GM12892 (cell line): Measurements from ENCODE around the gene ERO1B.

Source experiments
- DNase-seq: peaks from one replicate; pipeline ENCODE4 v3.0.0; 2011; ENCODE audit not compliant: insufficient read length
- FAIRE-seq: peaks from 2 replicates; lab custom pipeline; 2011; peaks lifted over from hg19 to GRCh38; lab: Jason Lieb, UNC
- POLR2A ChIP-seq: IDR thresholded peaks from 2 replicates; pipeline ENCODE4 v1.6.1; 2011; ENCODE audit warnings: low read depth, low read length, control low read depth
- POLR2AphosphoS5 ChIP-seq: IDR thresholded peaks from 2 replicates; pipeline ENCODE4 v1.6.1; 2011; ENCODE audit warnings: low read depth, low read length, control low read depth
- TAF1 ChIP-seq: IDR thresholded peaks from 2 replicates; pipeline ENCODE4 v1.6.1; 2011; ENCODE audit warnings: low read depth, mild to moderate bottlenecking, control low read depth, low read length, borderline replicate concordance

The ERO1B gene

DNA sequence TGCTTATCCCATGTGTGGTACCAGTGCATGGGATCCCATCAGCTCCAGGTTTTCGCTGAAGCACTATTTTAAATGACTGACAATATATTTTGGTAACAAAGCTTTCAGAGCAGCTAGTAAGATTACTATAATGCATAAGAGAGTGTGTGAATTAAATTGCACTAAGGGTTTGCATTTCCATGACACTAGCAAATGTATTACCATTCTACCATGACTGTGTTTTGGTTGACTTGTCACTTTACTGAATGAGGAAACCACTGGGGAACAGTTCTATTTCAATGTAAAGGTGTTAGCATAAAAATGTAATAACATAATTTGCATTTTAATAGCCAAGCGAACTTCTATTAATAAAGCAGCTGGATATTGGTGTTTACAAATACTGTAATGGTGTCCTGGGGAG is 31.7 kb upstream of the ERO1B start:
- DNase-seq (no peak), FAIRE-seq (no peak)
- TF ChIP-seq POLR2A (no peak), TAF1 (no peak), POLR2AphosphoS5 (no peak)

DNA sequence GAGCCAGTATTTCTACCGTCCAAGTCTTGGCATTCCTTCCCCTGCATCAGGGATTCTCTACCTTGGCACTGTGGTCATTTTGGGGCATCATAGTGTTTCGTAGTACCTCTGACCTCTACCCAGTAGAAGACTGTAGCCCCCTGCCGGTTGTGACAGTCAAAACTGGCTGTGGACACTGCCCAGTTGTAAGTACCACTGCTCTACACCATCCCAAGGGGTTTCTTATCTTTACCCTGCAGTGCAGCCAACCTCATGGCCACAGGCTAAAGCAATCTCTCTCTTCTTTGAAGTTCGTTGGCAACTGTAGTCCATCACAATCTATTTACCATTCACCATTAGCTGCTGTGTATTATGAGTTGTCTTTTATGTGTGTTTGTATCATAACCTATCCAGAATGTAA is 29.3 kb upstream of the ERO1B start:
- no peak for DNase-seq
- peak; percentile 76 for FAIRE-seq
- no peak for TF ChIP-seq TAF1
- TF ChIP-seq POLR2A: no peak
- no peak for TF ChIP-seq POLR2AphosphoS5

DNA sequence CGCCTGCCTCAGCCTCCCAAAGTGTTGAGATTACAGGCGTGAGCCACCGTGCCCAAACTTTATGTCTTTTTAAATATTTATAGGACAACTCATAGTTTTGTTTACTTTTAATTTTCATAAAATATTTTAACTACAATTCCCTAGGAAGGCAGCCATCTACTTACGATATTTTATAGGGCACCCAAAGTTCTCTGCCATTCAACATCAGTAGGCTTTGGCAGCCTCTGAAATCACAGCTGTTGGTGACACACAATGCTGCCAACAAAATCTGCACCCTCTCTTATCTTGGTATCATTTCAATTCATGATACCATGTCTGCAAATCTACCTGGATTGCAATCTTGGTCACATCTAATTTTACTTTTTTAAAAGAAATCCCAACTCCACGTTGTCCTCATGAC is 27.1 kb upstream of the ERO1B start:
- TF ChIP-seq POLR2A: no peak
- TF ChIP-seq POLR2AphosphoS5: no peak
- TF ChIP-seq TAF1: no peak
- no peak for DNase-seq
- FAIRE-seq: no peak

DNA sequence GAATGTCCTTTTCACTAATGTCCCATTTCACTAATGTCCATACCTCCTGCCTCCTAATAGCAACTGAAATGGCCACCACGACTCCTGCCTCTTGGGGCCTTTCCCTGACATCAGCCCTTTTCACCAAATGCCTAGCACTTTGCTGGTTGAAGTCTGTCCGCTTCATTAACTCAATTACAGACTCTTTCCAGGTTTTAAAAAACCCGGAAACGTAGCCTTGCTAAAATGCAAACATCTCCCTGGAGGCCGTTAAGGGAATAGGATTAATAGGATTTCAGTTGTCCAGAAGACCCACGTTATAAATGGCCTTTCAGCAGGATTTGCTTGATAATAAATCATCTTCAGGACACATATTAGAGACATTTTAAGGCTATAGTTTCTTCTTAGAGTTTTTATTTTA is 25.7 kb upstream of the ERO1B start:
- FAIRE-seq: no peak
- no peak for DNase-seq
- TF ChIP-seq POLR2AphosphoS5: no peak
- no peak for TF ChIP-seq POLR2A
- TF ChIP-seq TAF1: no peak

DNA sequence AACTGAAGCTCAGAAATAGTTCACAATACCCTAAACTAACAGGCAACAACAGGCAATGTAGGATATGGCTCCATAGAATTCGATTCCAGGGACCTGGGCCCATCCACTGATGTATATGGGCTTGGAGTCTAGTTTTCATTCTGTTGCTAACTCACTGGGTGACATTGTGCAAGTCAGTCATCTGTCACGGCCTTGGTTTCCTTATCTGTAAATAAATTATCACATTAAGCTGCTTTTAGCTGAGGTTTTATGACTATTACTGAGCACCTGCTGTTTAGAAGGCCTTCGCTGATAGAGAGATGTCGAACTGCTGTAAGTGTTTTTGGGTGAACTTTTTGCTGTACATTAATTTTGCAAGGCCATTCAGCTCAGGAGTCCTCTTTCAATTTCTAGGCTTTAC is 22.9 kb upstream of the ERO1B start:
- DNase-seq (no peak), FAIRE-seq (peak; percentile 40)

DNA sequence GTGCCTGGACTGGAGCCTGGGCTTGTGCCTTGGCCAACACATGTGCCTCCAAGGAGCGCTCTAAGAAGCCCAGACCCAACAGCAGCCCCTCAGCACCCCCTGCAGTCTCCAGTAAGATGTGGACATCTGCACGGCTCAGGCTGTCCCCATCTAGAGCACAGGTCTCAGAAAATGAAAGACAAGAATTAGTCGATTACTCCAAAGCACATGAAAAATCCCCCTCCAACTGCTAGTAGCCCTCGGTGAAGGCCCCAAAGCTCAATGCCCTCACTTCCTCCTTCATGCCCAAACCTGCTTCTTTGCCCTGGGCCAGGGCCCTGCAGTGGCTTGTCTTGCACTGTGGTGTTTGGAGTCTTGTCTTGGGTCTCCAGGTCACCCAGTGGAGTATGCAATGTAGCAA is 21.9 kb upstream of the ERO1B start:
- TF ChIP-seq TAF1 (no peak), POLR2AphosphoS5 (no peak), POLR2A (no peak)
- peak; percentile 80 for FAIRE-seq

More for the DNA sequence above, 22.9 kb upstream of the ERO1B start:
- TF ChIP-seq POLR2A (no peak), TAF1 (no peak), POLR2AphosphoS5 (no peak)

DNA sequence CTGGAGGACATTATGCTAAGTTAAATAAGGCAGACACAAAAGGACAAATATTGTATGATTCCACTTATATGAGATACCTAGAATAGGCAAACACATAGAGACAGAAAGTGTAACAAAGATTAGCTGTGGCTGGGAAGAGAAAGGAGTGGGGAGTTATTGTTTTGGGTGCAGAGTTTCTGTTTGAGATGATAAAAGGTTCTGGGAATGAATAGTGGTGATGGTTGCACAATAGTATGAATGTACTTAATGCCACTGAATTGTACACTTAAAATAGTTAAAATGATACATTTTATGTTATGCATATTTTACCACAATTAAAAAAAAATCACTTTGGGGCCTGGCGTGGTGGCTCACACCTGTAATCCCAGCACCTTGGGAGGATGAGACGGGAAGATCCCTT is 21.2 kb upstream of the ERO1B start:
- TF ChIP-seq POLR2A (no peak), TAF1 (no peak), POLR2AphosphoS5 (no peak)
- DNase-seq (no peak), FAIRE-seq (no peak)

More for the DNA sequence above, 21.9 kb upstream of the ERO1B start:
- peak; percentile 30 for DNase-seq

DNA sequence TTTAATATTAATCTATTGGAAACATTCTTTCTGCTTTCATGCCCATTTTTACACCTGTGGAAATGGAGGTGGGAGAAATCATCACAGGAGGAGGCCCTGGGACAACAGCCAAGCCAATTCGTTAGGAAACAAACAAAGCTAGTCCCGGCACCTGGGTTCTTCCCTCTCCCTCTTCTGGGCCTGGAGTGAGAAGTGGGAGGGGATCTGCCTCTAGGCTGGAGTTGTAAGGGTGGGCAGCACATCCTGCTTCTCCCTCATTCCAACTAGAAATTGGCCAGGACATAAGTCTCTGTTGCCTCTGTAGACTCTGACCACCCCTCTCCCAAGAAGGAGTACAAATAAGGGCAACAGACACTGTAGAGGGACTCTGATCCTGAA is 20.2 kb upstream of the ERO1B start:
- TF ChIP-seq POLR2AphosphoS5 (no peak), POLR2A (no peak), TAF1 (no peak)
- no peak for DNase-seq
- no peak for FAIRE-seq

DNA sequence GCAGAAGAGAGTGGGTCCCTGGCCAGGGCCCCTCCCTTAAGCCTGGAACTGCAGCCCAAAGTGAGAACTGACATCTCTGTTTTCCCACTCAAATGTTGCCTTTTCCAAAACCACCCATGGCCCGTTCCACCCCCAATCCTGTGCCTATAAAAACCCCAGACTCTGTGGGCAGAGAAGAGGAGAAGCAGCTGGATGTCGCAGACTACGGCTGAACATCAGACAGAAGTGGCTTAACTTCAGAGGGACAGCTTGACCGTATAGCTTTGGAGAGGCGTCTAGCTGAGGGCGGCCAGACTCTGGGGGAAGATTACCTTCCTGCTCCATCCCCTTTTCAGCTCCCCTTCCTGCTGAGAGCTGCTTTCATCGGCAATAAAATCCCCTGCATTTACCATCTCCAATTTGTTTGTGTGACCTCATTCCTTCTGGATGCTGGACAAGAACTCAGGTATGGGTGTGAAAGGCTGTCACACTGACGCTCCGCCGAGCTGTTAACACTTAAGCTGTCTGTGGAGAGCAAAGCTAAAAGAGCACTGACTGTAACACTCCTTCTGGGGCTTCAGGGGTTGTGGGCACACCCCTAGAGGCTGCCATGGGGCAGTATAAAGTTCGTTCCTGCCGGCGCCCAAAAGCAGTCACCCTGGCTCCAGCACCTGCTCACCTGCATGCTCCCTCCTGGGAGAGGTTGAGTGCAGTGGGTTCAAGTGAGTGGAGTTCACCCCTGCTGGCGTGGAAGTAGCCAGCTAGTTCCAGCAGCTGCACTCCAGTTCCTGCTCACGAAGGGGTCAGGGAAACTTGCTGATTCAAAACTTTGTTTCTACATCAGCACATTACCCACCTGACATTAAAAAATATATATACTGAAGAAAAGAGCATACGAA is 19.6 kb upstream of the ERO1B start:
- no peak for FAIRE-seq
- no peak for DNase-seq
- TF ChIP-seq POLR2A (no peak), TAF1 (no peak), POLR2AphosphoS5 (no peak)

DNA sequence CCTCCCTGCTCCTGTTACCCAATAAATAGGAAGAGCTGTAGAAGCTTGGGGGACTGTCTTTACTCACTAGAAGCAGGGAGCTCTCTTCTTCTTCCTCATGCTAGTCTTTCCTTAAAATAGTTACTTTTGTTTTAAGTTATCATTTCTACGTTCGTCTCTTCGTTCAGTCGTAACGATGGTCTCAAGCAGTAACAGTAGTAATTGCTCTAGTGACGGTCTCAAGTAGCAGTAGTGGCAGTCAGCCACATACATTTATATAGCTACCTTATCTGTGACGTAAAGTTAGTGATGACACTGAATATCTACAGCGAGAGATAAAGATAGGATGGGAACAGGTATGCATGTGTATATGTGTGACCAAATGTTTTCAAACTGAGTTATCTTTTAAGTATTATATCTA is 15.4 kb upstream of the ERO1B start:
- TF ChIP-seq TAF1 (no peak), POLR2A (no peak)
- FAIRE-seq (no peak), DNase-seq (no peak)

DNA sequence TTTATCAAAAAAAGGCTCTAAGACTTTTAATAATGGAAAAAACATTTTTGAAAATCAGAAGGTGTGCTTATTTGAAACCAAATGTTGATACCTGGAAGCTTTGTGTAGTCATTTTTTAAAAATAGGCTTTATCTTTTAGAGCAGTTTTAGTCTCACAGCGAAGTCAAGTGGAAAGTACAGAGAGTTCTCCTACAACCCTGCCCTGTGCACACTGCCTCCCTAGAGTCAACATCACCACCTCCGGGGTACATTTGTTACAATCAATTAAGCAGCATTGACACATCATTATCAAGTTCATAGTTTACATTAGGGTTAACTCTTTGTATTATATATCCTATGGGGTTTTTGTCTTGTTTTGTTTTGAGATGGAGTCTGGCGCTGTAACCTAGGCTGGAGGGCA is 10.7 kb upstream of the ERO1B start:
- DNase-seq (no peak), FAIRE-seq (no peak)
- TF ChIP-seq POLR2A: no peak
- TF ChIP-seq TAF1: no peak
- TF ChIP-seq POLR2AphosphoS5: no peak

DNA sequence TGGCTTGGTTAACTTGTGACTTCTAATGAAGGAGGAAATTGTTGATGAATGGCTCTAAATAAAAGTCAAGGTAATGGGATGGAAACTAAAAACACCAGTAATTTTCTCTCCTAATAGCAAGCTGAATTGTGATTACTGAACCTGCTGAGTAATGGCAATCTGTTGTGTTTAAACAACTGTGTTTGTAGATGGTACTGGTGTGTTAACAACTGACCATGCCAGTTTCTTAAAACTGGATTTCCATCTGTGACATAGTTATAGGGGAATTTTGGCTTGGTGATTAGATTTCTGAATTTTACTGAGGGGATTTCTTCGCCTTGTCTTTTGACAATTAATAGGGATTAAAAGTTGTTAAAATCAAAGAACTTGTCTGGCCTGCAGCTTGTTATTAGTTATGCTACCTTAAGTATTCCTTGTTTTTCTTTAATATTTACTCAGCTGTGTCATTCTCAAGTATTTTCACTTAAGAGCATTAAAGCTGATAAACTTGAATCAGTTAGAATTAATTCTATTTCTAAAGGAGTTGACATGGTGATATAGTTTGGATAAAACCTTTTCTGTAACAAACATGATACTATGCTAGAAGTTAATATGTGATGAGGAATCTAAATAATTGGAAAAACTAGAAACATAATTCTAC is 7.9 kb upstream of the ERO1B start:
- DNase-seq: no peak
- FAIRE-seq: no peak

DNA sequence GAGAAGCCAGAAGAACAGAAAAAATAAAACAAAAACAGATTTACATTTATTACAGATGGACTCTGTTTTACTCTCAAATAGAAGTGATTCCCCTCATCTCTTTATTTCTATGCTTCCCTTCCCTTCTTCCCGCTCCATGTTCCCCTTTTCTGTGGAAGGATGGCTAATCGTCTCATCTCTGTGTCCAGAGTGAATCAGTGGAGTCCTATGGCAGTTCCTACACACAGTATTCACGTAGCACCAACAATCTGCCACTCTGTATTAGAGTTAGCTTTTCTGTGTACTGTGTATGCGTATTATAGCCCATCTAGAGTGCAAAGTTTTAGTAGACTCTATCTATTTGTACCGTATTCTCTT is 6.8 kb upstream of the ERO1B start:
- no peak for DNase-seq
- TF ChIP-seq POLR2AphosphoS5: no peak
- TF ChIP-seq TAF1: no peak

More for the DNA sequence above, 7.9 kb upstream of the ERO1B start:
- TF ChIP-seq POLR2AphosphoS5 (no peak), TAF1 (no peak), POLR2A (no peak)

More for the DNA sequence above, 6.8 kb upstream of the ERO1B start:
- peak; percentile 63 for FAIRE-seq
